K562 (cell line): ENCODE results near the gene PQBP1. TPM values are rescaled to one million over a fixed set of nuclear protein-coding genes. Genes with fewer than 3 reads are reported as not detected.
A peak's percentile ranks its signal among the peaks of the same experiment; 100 is the strongest.

ENCODE experiments used
- CREB1 ChIP-seq, 2 experiments: sonication (generic) in 1 of 2; formaldehyde crosslinking in 1 of 2; IDR thresholded peaks; 2 replicates each; pipeline versions ENCODE4 v1.6.1 to v1.8.0; 2012 to 2022; ENCODE audit warnings: inconsistent platforms in 1 of 2, mild to moderate bottlenecking in 1 of 2, missing genetic modification reagents in 1 of 2, moderate library complexity in 1 of 2
- EP400 ChIP-seq: fragments of 450-650 bp; IDR thresholded peaks from 2 replicates; pipeline ENCODE4 v1.6.1; 2017; ENCODE audit warnings: antibody characterized with exemption, mild to moderate bottlenecking, moderate library complexity
- GABPB1 ChIP-seq: sonication (generic); formaldehyde crosslinking; IDR thresholded peaks from 2 replicates; pipeline ENCODE4 v1.8.0; 2022; ENCODE audit warnings: mild to moderate bottlenecking, missing genetic modification reagents
- GATAD2A ChIP-seq: fragments of 450-650 bp; IDR thresholded peaks from 2 replicates; pipeline ENCODE4 v1.6.1; 2017
- HDAC1 ChIP-seq, 2 experiments: fragments of 450-650 bp; IDR thresholded peaks; 2 replicates each; pipeline ENCODE4 v1.6.1; 2016 to 2017; ENCODE audit warnings: inconsistent platforms in 1 of 2, mild to moderate bottlenecking in 1 of 2, moderate library complexity in 1 of 2
- POLR2A ChIP-seq: fragments of 450-650 bp; conservative IDR thresholded peaks from 2 replicates; pipeline ENCODE4 v1.6.1; 2016
- POLR2G ChIP-seq: fragments of 200-400 bp; formaldehyde crosslinking; IDR thresholded peaks from 2 replicates; pipeline ENCODE4 v1.6.1; 2017; ENCODE audit warnings: low read depth, mild to moderate bottlenecking, antibody characterized with exemption, low read length, moderate library complexity
- SIN3A ChIP-seq, 2 experiments: fragments of 150-350 bp in 1 of 2; IDR thresholded peaks; 2 replicates each; pipeline ENCODE4 v1.6.1; 2011 to 2016; ENCODE audit warnings: borderline replicate concordance in 2 of 2, low read depth in 2 of 2, low read length in 2 of 2, mild to moderate bottlenecking in 2 of 2, moderate library complexity in 2 of 2; ENCODE audit not compliant: control insufficient read depth in 1 of 2
- SRSF1 ChIP-seq: fragments of 200-400 bp; formaldehyde crosslinking; IDR thresholded peaks from 2 replicates; pipeline ENCODE4 v1.6.1; 2017; ENCODE audit warnings: mild to moderate bottlenecking, low read depth, low read length, moderate library complexity
- ZNF12 ChIP-seq: sonication (generic); formaldehyde crosslinking; IDR thresholded peaks from 2 replicates; pipeline ENCODE4 v1.4.0; 2020; ENCODE audit warnings: mild to moderate bottlenecking, missing genetic modification reagents
- polyA plus RNA-seq, 8 experiments: library from polyadenylated mRNA; depleted of rRNA in 4 of 8; stranded (reverse) in 5 of 8; unstranded in 3 of 8; fragments of >200 nt; fragmentation: Nextera tagmentation in 2 of 8; fragmentation: Illumina TruSeq in 1 of 8; extraction: Ambion mirVana in 2 of 8; extraction: Trizol in 1 of 8; gene quantifications; 2 replicates each; pipeline versions ENCODE4 v1.2.1 to v1.2.3, GENCODE V29; 2011 to 2014; ENCODE audit warnings: inconsistent platforms in 1 of 8, missing spikeins in 1 of 8
- total RNA-seq, 7 experiments: library from RNA; depleted of rRNA in 6 of 7; stranded (reverse); fragments of >200 nt in 6 of 7; fragmentation: Illumina TruSeq in 2 of 7; extraction: Trizol in 2 of 7; gene quantifications; 2 replicates each; pipeline versions ENCODE4 v1.2.1 to v1.2.3, GENCODE V29; 2011 to 2021; ENCODE audit warnings: low replicate concordance in 1 of 7
- TF ChIP-seq, protein P1 (sequence below): fragments of 200-800 bp; sonication (Bioruptor generic); IDR thresholded peaks from 2 replicates; pipeline ENCODE4 v1.6.1; 2017; ENCODE audit warnings: missing genetic modification characterization, missing compliant biosample characterization
- TF ChIP-seq, protein P2 (sequence below): sonication (generic); formaldehyde crosslinking; IDR thresholded peaks from 2 replicates; pipeline ENCODE4 v1.8.0; 2022; ENCODE audit warnings: missing genetic modification reagents, mild to moderate bottlenecking, moderate library complexity, borderline replicate concordance
- TF ChIP-seq, protein P3 (sequence below): fragments of 450-650 bp; IDR thresholded peaks from 2 replicates; pipeline ENCODE4 v1.6.1; 2018; ENCODE audit not compliant: partially characterized antibody
- TF ChIP-seq, protein P4 (sequence below): fragments of 250-450 bp; sonication (Bioruptor Pico); IDR thresholded peaks from 2 replicates; pipeline ENCODE4 v1.8.0; 2022; ENCODE audit warnings: moderate library complexity, mild to moderate bottlenecking, inconsistent platforms
- TF ChIP-seq, protein P5 (sequence below): IDR thresholded peaks from 2 replicates; pipeline ENCODE4 v1.6.1; 2011; ENCODE audit warnings: borderline replicate concordance, low read depth, mild to moderate bottlenecking, moderate library complexity, low read length; ENCODE audit not compliant: insufficient read depth, poor library complexity, severe bottlenecking

PQBP1 gene
- total and polyA plus RNA-seq, 9 of the 15 experiments (the other 6 are each of a cell fraction or from before 2014, with no cell fraction given): 41.3 to 262 (median 112) TPM

DNA sequence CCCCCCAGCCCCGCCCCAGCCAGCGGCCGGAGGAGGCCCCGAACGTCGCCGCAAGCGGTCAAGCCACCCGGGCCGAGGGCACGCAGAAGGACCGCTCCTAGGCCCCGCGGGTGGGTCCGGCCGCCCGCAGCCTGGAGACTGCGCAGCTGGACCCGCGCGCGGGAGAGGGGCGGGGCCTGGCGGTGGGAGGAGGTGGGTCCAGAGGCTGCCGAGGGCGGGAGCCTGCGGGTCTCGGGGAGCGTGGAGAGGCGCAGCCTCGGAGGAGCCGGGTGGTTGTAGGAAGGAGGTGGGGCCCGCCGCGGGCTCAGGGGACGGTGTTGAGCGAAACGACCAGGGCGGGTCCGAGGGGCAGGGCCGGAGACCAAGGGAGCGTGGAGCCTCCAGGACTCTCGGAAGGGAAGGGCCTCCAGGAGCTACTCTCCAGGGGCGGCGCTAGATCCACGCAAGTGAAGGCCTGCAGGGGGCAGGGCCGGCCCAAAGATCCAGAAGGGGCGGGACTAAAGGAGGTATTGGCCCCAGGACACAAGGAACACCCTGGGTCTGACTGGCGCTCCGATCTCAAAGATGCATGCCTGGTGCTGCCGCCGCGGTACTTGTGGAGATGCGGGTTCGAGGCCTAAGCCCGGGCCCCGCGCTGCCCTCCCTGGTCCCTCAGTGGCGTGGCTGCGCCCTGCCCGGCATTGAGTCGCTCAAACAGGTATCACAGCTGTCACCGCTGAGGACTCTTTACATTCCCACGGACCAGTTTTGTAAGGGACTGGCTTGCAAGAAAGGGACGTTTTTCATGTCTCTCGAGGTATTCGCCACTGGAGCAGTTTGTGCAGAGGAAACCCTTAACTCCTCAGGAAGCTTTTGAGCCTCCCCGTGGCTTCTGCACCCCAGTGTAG, 6.1 kb upstream of the PQBP1 start (continued):
- TF ChIP-seq GABPB1 (CRISPR knock-in tag) (peak; percentile 60; the same call in 1 of the 2 replicates), HDAC1 (IDR thresholded peaks at IDR 0.05) (peak in 1 of 2 experiments; percentile 38; a peak in 1 of 4 replicates), ZNF12 (CRISPR knock-in tag) (no peak), POLR2A (peak; percentile 53), GATAD2A (no peak), SRSF1 (no peak), CREB1 (IDR thresholded peaks at IDR 0.05) (peak; percentile 25; the same call in 1 of the 2 replicates), CREB1 (CRISPR knock-in tag; IDR thresholded peaks at IDR 0.05) (peak; percentile 34; the same call in 1 of the 2 replicates), SIN3A (IDR thresholded peaks at IDR 0.05; ENCODE audit: borderline replicate concordance in 2 of 2, control insufficient read depth in 1 of 2, low read depth in 2 of 2, low read length in 2 of 2) (peak in 1 of 2 experiments; percentile 75; a peak in 1 of 4 replicates), EP400 (peak; percentile 54), POLR2G (peak; percentile 86)
- TF ChIP-seq, protein P1, sequence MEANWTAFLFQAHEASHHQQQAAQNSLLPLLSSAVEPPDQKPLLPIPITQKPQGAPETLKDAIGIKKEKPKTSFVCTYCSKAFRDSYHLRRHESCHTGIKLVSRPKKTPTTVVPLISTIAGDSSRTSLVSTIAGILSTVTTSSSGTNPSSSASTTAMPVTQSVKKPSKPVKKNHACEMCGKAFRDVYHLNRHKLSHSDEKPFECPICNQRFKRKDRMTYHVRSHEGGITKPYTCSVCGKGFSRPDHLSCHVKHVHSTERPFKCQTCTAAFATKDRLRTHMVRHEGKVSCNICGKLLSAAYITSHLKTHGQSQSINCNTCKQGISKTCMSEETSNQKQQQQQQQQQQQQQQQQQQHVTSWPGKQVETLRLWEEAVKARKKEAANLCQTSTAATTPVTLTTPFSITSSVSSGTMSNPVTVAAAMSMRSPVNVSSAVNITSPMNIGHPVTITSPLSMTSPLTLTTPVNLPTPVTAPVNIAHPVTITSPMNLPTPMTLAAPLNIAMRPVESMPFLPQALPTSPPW (CRISPR knock-in tag): peak; percentile 69
- TF ChIP-seq, protein P2, sequence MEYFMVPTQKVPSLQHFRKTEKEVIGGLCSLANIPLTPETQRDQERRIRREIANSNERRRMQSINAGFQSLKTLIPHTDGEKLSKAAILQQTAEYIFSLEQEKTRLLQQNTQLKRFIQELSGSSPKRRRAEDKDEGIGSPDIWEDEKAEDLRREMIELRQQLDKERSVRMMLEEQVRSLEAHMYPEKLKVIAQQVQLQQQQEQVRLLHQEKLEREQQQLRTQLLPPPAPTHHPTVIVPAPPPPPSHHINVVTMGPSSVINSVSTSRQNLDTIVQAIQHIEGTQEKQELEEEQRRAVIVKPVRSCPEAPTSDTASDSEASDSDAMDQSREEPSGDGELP: peak; percentile 69; the same call in 1 of the 2 replicates
- TF ChIP-seq, protein P3, sequence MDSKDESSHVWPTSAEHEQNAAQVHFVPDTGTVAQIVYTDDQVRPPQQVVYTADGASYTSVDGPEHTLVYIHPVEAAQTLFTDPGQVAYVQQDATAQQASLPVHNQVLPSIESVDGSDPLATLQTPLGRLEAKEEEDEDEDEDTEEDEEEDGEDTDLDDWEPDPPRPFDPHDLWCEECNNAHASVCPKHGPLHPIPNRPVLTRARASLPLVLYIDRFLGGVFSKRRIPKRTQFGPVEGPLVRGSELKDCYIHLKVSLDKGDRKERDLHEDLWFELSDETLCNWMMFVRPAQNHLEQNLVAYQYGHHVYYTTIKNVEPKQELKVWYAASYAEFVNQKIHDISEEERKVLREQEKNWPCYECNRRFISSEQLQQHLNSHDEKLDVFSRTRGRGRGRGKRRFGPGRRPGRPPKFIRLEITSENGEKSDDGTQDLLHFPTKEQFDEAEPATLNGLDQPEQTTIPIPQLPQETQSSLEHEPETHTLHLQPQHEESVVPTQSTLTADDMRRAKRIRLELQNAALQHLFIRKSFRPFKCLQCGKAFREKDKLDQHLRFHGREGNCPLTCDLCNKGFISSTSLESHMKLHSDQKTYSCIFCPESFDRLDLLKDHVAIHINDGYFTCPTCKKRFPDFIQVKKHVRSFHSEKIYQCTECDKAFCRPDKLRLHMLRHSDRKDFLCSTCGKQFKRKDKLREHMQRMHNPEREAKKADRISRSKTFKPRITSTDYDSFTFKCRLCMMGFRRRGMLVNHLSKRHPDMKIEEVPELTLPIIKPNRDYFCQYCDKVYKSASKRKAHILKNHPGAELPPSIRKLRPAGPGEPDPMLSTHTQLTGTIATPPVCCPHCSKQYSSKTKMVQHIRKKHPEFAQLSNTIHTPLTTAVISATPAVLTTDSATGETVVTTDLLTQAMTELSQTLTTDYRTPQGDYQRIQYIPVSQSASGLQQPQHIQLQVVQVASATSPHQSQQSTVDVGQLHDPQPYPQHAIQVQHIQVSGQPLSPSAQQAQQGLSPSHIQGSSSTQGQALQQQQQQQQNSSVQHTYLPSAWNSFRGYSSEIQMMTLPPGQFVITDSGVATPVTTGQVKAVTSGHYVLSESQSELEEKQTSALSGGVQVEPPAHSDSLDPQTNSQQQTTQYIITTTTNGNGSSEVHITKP: peak; percentile 50
- TF ChIP-seq, protein P4, sequence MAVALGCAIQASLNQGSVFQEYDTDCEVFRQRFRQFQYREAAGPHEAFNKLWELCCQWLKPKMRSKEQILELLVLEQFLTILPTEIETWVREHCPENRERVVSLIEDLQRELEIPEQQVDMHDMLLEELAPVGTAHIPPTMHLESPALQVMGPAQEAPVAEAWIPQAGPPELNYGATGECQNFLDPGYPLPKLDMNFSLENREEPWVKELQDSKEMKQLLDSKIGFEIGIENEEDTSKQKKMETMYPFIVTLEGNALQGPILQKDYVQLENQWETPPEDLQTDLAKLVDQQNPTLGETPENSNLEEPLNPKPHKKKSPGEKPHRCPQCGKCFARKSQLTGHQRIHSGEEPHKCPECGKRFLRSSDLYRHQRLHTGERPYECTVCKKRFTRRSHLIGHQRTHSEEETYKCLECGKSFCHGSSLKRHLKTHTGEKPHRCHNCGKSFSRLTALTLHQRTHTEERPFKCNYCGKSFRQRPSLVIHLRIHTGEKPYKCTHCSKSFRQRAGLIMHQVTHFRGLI: no peak
- TF ChIP-seq, protein P5, sequence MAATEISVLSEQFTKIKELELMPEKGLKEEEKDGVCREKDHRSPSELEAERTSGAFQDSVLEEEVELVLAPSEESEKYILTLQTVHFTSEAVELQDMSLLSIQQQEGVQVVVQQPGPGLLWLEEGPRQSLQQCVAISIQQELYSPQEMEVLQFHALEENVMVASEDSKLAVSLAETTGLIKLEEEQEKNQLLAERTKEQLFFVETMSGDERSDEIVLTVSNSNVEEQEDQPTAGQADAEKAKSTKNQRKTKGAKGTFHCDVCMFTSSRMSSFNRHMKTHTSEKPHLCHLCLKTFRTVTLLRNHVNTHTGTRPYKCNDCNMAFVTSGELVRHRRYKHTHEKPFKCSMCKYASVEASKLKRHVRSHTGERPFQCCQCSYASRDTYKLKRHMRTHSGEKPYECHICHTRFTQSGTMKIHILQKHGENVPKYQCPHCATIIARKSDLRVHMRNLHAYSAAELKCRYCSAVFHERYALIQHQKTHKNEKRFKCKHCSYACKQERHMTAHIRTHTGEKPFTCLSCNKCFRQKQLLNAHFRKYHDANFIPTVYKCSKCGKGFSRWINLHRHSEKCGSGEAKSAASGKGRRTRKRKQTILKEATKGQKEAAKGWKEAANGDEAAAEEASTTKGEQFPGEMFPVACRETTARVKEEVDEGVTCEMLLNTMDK: peak; percentile 81
